Small intestine (tissue), 7 donors: Measurements from ENCODE around the gene CFAP53. TPM values are rescaled to one million over a fixed set of nuclear protein-coding genes. Genes with fewer than 3 reads are reported as not detected.
A peak's percentile ranks its signal among the peaks of the same experiment; 100 is the strongest.

Experiments
- DNase-seq, 2 donors: peaks; one replicate each; pipeline versions ENCODE4 v3.0.0 to v3.0.0-alpha.2; 2013
- FAIRE-seq: peaks from 2 replicates; lab custom pipeline; 2012; peaks lifted over from hg19 to GRCh38; lab: Jason Lieb, UNC
- H3K27ac ChIP-seq, 3 donors: one replicate each; pipeline ENCODE4 v1.5.1; 2013; ENCODE audit warnings: low read length in 2 of 3, mild to moderate bottlenecking in 2 of 3, control low read depth in 1 of 3, inconsistent platforms in 1 of 3, low read depth in 1 of 3, moderate library complexity in 1 of 3
- H3K27me3 ChIP-seq, 3 donors: one replicate each; pipeline ENCODE4 v1.6.1; 2013; ENCODE audit warnings: low read length in 3 of 3, inconsistent platforms in 1 of 3; ENCODE audit not compliant: control insufficient read depth in 3 of 3, insufficient read depth in 3 of 3
- H3K36me3 ChIP-seq, 3 donors: one replicate each; pipeline ENCODE4 v1.6.1; 2013; ENCODE audit warnings: low read length in 3 of 3, inconsistent platforms in 1 of 3, low read depth in 1 of 3, mild to moderate bottlenecking in 1 of 3, moderate library complexity in 1 of 3; ENCODE audit not compliant: control insufficient read depth in 3 of 3, insufficient read depth in 2 of 3
- H3K4me1 ChIP-seq, 3 donors: one replicate each; pipeline ENCODE4 v1.6.1; 2013; ENCODE audit warnings: low read length in 2 of 3, inconsistent platforms in 1 of 3, low read depth in 1 of 3, mild to moderate bottlenecking in 1 of 3, moderate library complexity in 1 of 3; ENCODE audit not compliant: control insufficient read depth in 3 of 3, insufficient read depth in 2 of 3
- H3K4me3 ChIP-seq, 3 donors: one replicate each; pipeline ENCODE4 v1.5.1; 2013; ENCODE audit warnings: low read length in 3 of 3, control low read depth in 1 of 3, inconsistent platforms in 1 of 3, low read depth in 1 of 3, mild to moderate bottlenecking in 1 of 3, moderate library complexity in 1 of 3
- H3K9me3 ChIP-seq, 2 donors: one replicate each; pipeline ENCODE4 v1.6.1; 2013; ENCODE audit warnings: low read depth in 1 of 2, low read length in 1 of 2; ENCODE audit not compliant: control insufficient read depth in 2 of 2, insufficient read depth in 1 of 2
- WGBS, 3 donors: extraction: QIAGEN DNeasy Blood & Tissue Kit; methylation state at CpG; one replicate each; pipeline ENCODE4 v1.1.7; 2013; 5-methylcytosine and 5-hydroxymethylcytosine counted together
- polyA plus RNA-seq, 4 donors: library from polyadenylated mRNA; stranded (reverse) in 3 of 4; unstranded in 1 of 4; fragments of 200-250 nt in 3 of 4; fragments of 120-200 nt in 1 of 4; gene quantifications; one replicate each; pipeline versions ENCODE4 v1.2.1 to v1.2.3, GENCODE V29; 2013
- donor health status: healthy with polysubstance abuse.
- donor health status: control.
- donor health status: control.
- donor health status: Bipolar disorder and iron deficiency.
- donor health status: healthy.

Gene CFAP53
- polyA plus RNA-seq, 4 donors, result 0.28 to 0.80 (median 0.67) TPM; not detected in 1

- Histone ChIP-seq H3K4me1 (peaks cover 2 to 8% (median 7%) of the 10 kb centered on the region in 3 donors), H3K27me3 (peaks cover 0 to 17% (median 8%) of the 10 kb centered on the region in 3 donors), H3K36me3 (peaks cover 0 to 2% (median 0%) of the 10 kb centered on the region in 3 donors), H3K27ac (no peak overlapping the region), H3K4me3 (no peak overlapping the region), H3K9me3 (no peaks in the 10 kb centered on the region)
- FAIRE-seq (no peak), DNase-seq (no peak)
- 31% methylated on average over 1 of the region's 1 CpG for WGBS, 3 donors
Measured at GRCh38 chr18:50190926-50191325, 75.4 kb downstream of the CFAP53 start.

GRCh38 chr18:50190236-50190635, 76.1 kb downstream of the CFAP53 start:
- Histone ChIP-seq H3K4me3 (no peak overlapping the region), H3K27me3 (peaks cover 0 to 14% (median under 1%) of the 10 kb centered on the region in 3 donors), H3K36me3 (peaks cover 0 to 2% (median 0%) of the 10 kb centered on the region in 3 donors), H3K4me1 (peaks cover 0 to 8% (median 2%) of the 10 kb centered on the region in 3 donors), H3K27ac (no peak overlapping the region), H3K9me3 (no peaks in the 10 kb centered on the region)
- DNase-seq (no peak), FAIRE-seq (no peak)
- 16 to 52% (median 19%) methylated on average over 1 of the region's 1 CpG for WGBS, 3 donors

DNA sequence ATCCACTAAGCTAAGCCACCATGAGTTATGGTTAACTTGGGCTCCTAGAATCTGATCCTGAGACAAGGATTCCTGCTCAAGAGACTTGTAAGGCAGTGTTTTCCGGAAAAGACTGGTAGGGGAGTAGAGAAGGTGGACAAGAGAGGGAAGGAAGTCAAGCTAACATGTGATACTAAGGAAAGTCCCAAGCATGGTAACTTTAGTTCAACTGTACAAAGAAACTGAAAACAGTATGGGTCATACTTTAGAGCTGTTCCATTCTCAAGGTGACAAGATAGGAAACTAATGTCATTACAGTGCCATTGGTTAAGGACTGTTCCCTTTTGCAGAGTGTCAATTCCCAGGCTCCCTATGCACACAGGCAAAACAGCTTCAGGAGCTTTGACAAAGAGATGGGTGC, 77.1 kb downstream of the CFAP53 start:
- H3K27me3 ChIP-seq, result peaks cover 0 to 11% (median 0%) of the 10 kb centered on the region in 3 donors
- H3K36me3 ChIP-seq, result peaks cover 0 to 2% (median 0%) of the 10 kb centered on the region in 3 donors
- H3K4me3 ChIP-seq, result no peak overlapping the region
- WGBS, 3 donors, result 83 to 93% (median 89%) methylated on average over 1 of the region's 1 CpG
- FAIRE-seq (no peak), DNase-seq (no peak)
- H3K4me1 ChIP-seq, result peaks cover 0 to 8% (median 2%) of the 10 kb centered on the region in 3 donors
- peak overlapping the region in 2 of 3 donors; percentile 56 to 80 for H3K27ac ChIP-seq
- no peaks in the 10 kb centered on the region for H3K9me3 ChIP-seq

DNA sequence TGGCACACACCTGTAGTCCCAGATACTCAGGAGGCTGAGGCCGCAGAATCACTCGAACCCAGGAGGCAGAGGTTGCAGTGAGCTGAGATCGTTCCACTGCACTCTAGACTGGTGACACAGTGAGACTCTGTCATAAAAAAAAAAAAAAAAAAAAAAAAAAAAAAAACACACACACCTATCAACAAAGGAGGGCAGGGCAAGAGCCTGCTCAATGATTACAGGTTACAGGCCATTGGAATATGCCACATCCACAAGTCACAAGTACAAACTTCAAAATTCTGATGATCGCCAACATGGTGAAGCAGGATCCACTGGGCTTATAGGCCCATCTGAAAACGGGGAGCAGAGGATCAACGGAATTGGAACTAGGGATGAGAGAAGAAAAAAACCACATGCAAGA, 77.6 kb downstream of the CFAP53 start:
- peaks cover 0 to 2% (median 0%) of the 10 kb centered on the region in 3 donors for H3K36me3 ChIP-seq
- peak in 1 of 2 donors; percentile 76 for DNase-seq
- WGBS, 3 donors, result 52 to 74% (median 57%) methylated on average over 6 of the region's 6 CpGs
- H3K9me3 ChIP-seq, result no peaks in the 10 kb centered on the region
- peaks cover 0 to 9% (median 0%) of the 10 kb centered on the region in 3 donors for H3K27me3 ChIP-seq
- no peak for FAIRE-seq
- H3K27ac ChIP-seq, result peak overlapping the region in 2 of 3 donors; percentile 56 to 80
- peaks cover 0 to 8% (median 2%) of the 10 kb centered on the region in 3 donors for H3K4me1 ChIP-seq
- no peak overlapping the region for H3K4me3 ChIP-seq

GRCh38 chr18:50187659-50188058, 78.6 kb downstream of the CFAP53 start:
- FAIRE-seq (no peak), DNase-seq (no peak)
- H3K36me3 ChIP-seq, result peaks cover 0 to 2% (median 0%) of the 10 kb centered on the region in 3 donors
- peaks cover 0 to 8% (median 2%) of the 10 kb centered on the region in 3 donors for H3K4me1 ChIP-seq
- H3K9me3 ChIP-seq, result no peaks in the 10 kb centered on the region
- no peak overlapping the region for H3K4me3 ChIP-seq
- 89 to 91% (median 90%) methylated on average over 3 of the region's 3 CpGs for WGBS, 3 donors
- H3K27ac ChIP-seq, result no peak overlapping the region
- H3K27me3 ChIP-seq, result peaks cover 0 to 4% (median 0%) of the 10 kb centered on the region in 3 donors

DNA sequence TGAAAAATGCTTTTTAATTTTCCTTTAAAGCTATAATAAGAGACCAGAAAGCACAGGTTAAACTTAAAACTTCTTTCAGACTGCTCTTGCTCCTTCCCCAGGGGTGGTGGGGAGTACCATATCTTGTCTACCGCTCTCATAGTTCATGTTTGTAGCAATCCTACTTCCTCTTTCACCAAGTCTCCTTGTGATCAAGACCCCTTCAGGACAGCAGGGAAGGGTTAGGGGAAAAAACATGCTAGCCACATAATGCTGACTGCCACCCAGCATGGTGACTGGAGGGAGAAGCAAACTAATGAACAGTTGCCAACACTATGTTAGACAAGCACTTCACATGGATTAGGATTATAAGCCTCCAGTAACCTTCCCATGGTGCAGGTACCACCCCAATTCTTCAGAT, 79.9 kb downstream of the CFAP53 start:
- peaks cover 0 to 8% (median 2%) of the 10 kb centered on the region in 3 donors for H3K4me1 ChIP-seq
- H3K27me3 ChIP-seq, result peaks cover 0 to 4% (median 0%) of the 10 kb centered on the region in 3 donors
- DNase-seq (no peak), FAIRE-seq (no peak)
- WGBS, 3 donors, result 82 to 97% (median 88%) methylated on average over 1 of the region's 1 CpG
- H3K27ac ChIP-seq, result no peak overlapping the region
- no peaks in the 10 kb centered on the region for H3K9me3 ChIP-seq
- H3K36me3 ChIP-seq, result peaks cover 0 to 2% (median 0%) of the 10 kb centered on the region in 3 donors
- no peak overlapping the region for H3K4me3 ChIP-seq

DNA sequence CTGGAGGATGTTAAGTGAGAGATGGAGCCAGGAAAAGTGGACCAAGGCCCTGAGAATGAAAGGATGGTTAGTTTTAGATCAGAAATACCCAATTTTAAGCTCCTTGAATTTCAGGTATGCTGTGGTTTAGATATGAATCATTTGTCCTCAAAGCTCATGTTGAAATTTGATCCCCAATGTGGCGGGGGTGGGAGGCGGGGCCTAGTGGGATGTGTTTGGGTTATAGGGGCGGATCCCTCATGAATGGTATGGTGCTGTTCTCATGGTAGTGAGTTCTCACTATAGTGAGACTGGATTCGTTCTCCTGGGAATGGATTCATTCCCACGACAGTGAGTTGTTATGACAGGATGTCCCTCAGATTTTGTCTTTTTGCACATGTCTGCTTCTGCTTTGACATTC, 82.7 kb downstream of the CFAP53 start:
- WGBS, 3 donors, result 76 to 90% (median 85%) methylated on average over 5 of the region's 5 CpGs
- Histone ChIP-seq H3K27me3 (no peaks in the 10 kb centered on the region), H3K9me3 (no peaks in the 10 kb centered on the region), H3K4me3 (no peak overlapping the region), H3K36me3 (peaks cover 0 to 2% (median 0%) of the 10 kb centered on the region in 3 donors), H3K27ac (no peak overlapping the region), H3K4me1 (peaks cover 0 to 2% (median 0%) of the 10 kb centered on the region in 3 donors)
- no peak for DNase-seq
- no peak for FAIRE-seq

DNA sequence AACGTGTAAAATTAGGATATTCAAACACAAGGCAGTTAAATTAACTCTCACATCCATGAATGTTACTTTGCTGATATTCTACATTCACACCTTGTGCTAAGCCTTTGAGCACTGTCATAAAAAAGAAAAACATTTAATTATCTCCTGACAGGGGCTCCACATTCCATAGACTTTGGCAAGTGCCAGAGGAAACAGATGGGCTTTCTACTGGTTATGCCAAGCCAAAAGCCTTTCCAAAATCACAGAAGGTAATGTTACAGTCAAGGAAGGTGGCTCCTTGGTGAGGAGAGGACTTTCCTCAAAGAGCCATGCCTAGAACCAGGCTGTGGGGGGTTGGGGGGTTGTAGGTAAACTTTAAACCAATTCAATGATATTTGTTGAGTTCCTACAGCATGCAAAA, 83.8 kb downstream of the CFAP53 start:
- H3K27me3 ChIP-seq, result peaks cover 0 to 2% (median 0%) of the 10 kb centered on the region in 3 donors
- no peak overlapping the region for H3K4me3 ChIP-seq
- H3K4me1 ChIP-seq, result peaks cover 0 to 1% (median 0%) of the 10 kb centered on the region in 3 donors
- DNase-seq, result no peak
- peaks cover 0 to 2% (median 0%) of the 10 kb centered on the region in 3 donors for H3K36me3 ChIP-seq
- FAIRE-seq, result no peak
- H3K27ac ChIP-seq, result no peak overlapping the region
- WGBS, 3 donors, result 48 to 73% (median 61%) methylated on average over 1 of the region's 1 CpG
- H3K9me3 ChIP-seq, result no peaks in the 10 kb centered on the region
